HG03097 (cell line): ENCODE data around the gene CARD10.

Experiments used
- ATAC-seq: cut with Tn5 transposase; IDR thresholded peaks from one replicate; pipeline ENCODE4 v1.9.1; 2021; ENCODE audit not compliant: unreplicated experiment, low FRiP score

Gene CARD10

GRCh38 chr22:37507731-37508130 is 11.5 kb downstream of the CARD10 start:
- ATAC-seq: no peak

DNA sequence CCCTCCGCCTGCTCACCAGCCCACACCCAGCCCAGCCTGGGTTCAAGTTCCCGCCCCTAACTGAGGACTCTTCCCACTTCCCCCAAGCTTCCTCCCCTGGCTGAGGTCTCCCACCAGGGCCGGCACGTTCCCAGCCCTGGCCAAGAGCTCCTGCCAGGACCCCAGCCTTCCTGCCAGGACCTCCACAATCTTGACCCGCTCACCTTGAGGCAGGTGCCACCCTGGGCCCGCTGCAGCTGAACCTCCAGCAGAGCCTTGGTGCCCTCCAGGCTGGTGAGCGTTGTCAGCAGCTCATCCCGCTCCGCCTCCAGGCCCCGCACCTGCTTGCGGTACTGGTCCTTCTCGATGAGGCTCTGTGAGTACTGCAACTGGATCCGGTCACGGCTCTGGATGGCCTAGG is 13.2 kb downstream of the CARD10 start:
- no peak for ATAC-seq

DNA sequence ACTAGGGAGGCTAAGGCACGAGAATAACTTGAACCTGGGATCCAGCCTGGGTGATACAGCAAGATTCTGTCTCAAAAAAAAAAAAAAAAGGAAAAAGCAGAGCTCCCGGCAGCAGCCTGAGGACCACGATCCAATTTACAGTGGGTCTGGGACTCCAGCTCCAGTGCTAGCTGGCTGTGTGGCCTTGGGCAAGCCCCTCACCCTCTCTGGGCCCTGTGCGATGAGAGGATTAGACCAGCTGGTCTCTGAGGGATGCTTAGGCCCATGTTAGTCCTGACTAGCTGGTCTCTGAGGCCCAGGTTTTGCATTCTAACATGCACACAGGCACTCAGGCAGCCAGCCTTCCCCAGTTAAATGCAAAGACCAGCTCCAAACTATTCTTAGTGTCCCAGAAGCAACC is 13.7 kb downstream of the CARD10 start:
- ATAC-seq: no peak

GRCh38 chr22:37504964-37505363 is 14.3 kb downstream of the CARD10 start:
- ATAC-seq: no peak

DNA sequence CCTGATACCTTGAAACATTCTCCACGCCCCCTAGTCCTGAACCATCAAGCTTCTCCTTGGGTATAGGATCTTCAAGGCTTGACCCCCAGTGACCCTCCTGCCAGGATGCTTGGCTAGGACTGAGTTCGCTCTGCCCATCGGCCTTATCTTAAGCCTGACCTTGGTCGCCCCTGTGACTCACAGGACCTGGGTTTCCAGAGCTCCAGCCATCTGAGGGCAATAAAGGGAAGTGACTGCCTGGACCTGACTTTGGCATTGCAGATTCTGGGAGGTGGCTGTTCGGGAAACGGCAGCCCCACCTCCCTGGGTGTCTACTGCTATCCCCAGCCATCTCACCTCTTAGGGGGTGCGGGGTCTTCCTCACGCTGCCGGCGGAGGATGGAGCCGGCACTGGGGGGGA is 15.4 kb downstream of the CARD10 start:
- ATAC-seq: no peak

DNA sequence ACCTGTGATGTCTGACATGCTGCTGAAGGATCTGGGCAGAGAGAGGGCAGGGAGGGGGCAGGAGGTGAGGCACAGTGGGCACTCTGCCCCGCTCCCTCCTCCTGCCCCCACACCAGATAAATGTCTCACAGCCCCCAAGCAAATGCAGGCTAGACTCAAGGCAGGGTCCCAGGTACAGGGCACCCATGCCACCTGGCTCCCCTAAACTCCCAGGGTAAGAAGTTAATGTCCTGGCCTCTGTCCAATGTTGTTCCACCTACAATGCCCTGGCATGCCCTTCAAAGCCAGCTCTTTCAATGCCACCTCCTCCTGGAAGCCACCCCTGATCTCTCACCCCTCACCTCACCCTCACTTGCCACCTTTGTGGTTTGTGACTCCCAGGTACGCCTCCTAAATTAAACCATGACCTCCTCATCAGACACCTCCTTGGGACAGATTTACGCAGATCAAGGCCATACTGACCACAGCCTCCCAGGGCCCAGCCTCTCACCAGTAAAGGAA is 16.0 kb downstream of the CARD10 start:
- no peak for ATAC-seq

DNA sequence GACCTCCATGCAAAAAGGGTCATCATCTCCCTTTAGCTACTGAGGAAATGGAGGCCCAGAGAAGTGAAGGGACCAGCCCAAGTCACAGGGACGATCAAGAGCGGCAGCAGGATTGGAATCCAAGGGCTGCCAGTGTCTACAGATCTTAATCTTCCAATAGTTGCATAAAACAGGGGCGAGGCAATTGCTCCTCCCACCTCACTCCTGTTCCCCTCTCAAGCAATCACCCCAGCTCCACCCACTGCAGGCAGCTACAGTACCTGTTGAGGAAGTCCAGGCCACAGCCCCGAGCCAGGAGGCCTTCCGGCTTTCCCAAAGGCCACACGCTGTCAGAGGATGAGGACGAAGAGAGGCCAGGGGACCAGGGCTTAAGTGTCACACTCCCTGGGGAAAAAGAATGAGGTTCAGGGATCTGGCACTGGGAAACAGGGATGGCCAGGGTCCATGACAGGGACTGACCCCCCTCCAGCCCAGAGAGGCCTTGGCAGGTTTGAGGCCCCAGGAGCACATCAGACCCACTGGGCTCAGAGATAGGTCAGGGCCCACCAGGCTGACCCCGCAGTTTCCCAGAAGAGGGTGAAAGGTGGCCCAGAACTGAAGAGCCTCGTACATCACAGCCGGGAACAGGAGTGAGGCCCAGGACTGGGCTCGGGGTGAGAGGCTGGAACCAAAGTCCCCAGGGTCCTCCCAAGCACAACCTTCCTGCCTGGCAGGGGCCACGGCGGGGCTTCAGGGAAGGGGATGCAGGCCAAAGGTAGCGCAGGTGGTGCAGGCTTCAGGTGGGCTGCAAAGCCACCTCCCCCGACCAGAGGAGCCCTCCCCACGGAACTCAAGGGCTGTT is 16.7 kb downstream of the CARD10 start:
- ATAC-seq: no peak

DNA sequence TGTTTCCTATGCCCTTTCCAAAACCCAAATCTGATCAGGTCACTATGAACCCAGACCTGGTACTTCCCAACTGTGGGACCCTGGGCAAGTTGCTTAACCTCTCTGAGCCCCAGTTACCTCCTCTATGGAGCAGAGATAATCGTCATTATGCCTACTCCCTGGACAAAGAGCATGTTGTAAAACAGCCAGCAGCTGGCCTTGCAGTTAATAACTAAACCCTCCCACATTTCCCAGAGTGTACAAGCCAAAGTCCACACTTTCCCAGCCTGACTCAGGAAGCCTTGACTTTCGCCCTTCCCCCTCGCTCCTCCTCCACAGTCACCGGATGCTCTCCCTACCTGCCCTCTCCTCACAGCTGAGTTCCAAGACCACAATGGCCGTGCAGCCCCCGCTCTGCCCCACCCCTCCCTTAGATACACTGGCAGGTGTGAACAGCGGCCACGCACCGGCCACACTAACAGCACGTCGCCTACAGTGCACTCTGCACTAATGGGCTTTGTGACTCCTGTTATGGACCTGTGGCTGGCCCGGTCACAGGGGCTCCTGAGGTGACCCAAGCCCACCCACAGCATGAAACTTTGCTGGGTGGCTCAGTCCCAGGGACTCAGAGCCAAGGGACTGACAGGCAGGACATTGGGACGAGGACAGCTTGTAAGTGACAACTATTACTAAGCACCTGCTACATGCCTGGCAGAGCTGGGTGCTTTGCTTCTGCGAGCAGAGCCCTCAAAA is 17.4 kb downstream of the CARD10 start:
- no peak for ATAC-seq

DNA sequence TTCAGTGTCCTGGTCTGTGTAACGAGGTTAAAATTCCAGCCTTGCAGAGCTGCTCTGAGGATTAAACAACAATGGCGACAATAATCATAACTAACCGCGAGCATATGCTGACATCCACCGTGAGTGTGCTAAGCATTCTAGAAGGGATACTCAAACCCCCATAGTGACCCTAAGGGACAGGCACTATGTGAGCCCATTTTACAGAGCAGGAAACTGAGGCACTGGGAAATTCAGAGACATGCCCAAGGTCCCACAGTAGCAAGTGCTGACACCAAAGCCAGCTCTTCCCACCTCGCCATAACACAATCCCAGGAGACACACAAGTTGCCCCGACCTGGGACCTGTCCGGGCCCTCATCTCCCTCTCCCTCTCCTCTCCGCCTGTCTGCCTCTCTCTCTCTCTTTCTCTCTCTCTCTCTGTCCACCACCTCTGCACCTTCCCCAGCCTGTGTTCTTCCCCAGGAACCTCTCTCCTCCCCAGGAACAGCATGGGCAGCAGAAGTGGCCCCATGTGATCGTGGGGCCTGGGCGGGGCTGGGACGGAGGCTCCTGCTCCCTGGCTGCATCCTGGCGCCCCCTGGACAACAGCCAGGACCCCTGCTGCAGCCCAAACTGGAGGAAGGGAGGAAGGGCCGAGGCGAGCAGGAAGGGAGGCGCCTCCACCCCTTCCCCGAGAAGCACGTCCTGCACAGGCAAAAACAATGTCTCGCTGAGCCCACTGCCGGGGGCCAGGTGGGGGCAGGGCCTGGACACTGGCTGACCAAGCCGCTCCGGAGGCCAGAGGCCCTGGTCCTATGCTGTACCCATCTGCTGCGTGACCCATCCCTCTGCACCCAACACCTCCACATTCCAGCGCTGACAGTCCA is 18.2 kb downstream of the CARD10 start:
- no peak for ATAC-seq

- ATAC-seq: no peak
These were observed 19.2 kb downstream of the CARD10 start for GRCh38 chr22:37499789-37500540.

DNA sequence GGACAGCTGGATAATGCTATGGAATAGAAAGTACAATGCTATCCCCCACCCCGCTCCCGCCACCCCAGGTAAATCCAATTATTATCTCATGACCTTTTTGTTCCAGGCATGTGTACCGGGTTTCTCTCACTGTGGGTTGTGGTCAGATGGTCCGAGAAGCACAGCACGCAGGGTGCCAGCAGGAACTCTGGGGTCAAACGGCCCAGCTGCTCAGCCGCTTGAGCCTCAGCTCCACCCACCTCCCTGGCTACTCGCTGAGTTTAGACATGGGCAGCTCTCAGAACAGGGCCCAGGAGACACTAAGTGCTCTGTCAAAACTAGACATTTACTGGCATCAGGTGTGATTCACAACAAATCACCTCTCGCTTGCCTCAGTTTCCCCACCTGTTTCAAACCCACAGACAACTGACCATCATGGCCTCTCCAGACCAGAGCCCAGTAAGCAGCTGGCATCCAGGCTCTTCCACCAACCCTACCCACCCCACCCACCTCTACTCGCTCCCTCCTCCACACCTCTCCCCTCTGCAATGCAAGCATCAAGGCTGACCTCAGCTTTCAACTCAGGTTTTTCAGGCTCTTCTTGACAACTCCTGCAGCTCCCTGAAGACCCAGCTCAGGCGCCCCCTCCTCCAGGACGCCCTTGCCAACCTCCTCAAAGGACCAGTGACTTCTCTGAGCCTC is 20.0 kb downstream of the CARD10 start:
- no peak for ATAC-seq

DNA sequence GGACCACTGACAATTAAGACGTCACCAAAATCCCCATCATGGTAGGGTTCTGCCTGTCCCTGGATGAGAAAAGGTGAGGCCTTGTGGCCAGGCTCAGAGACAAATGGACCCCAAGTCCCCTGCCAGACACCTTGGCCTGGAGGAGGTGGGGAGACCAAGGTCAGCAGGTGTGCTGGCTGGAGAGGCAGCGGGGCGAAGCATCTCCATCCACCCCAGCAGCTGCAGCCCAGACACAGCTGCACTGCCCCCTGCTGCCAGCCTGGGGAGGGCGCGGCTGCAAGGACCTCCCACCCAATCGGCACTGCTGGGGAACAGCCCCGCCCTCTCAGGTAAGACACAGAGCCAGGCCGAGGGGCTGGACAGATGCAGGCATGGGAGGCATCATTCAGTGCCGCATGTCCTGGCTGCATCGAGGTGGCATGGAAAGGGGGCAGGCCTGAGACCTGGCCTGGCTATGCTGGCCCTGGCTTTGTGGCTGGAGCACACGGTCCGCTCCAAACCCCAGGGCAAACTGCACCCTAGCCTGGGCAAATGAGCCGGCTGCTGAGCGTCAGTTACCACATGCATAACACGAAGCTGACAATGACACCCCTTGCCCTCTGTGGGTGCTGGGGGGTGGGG is 20.8 kb downstream of the CARD10 start:
- ATAC-seq: no peak

GRCh38 chr22:37497062-37497599 is 22.1 kb downstream of the CARD10 start:
- ATAC-seq: no peak

GRCh38 chr22:37496651-37497050 is 22.6 kb downstream of the CARD10 start:
- ATAC-seq: no peak

- ATAC-seq: no peak
These were observed 25.2 kb downstream of the CARD10 start for GRCh38 chr22:37493979-37494378.

GRCh38 chr22:37492428-37493344 is 26.5 kb downstream of the CARD10 start:
- ATAC-seq: no peak

DNA sequence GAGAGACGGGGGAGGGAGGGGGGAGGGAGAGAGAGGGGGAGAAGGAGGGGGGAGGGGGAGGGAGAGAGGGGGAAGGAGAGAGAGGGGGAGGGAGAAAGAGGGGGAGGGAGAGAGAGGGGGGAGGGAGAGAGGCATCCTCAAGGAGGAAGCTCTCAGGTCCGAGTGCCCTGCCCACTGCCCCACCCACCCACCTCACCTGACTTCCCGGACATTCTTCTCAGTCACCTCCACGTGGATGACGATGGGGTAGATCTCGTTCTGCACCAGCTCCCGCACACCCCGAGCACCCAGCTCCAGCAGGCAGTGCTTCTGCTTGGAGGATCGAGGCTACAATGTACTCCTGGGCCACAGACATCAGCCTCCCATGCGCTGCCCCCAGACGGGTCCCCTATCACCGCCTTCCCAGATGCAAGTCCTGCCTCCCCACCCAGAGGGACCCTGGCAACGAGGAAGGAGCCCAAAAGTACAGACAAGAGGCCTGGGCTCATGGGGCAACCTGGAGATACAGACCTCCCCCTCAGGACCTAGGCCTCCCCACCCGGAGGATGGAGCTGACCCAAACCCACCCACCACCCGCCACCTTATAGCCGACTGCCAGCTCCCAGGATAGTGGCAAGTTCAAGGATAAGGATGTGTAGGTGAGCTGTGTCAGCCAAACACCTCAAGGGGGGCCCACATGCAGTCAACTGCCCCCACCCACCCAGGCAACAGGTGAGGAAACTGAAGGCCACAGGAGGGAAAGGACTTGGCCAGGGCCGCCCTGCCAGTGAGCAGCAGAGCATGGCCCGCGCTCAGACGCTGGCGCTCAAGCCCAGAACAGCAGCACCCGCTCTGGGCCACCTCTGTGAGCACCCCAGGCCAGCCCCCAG is 27.4 kb downstream of the CARD10 start:
- ATAC-seq: no peak
